SK-N-SH (cell line): ENCODE results near the gene CRIP3. TPM values are rescaled to one million over a fixed set of nuclear protein-coding genes. Genes with fewer than 3 reads are reported as not detected.

Source experiments
- CTCF ChIA-PET: fragments of 300-600, 350-600 bp; formaldehyde crosslinking; extraction: SDS; loops from one replicate; lab custom pipeline; 2021; lab: Yijun Ruan, JAX
- POLR2A ChIA-PET: fragments of 350-600 bp; sonication (Branson Sonifier 250); formaldehyde crosslinking; extraction: SDS; loops from one replicate; lab custom pipeline; 2020; ENCODE audit warnings: antibody characterized with exemption, inconsistent platforms; lab: Yijun Ruan, JAX
- DNase-seq: peaks from one replicate; pipeline ENCODE4 v3.0.0; 2012
- H2AFZ ChIP-seq: fragments of 200-600 bp; sonication (generic); 2 replicates; pipeline ENCODE4 v1.8.1; 2016; ENCODE audit warnings: antibody characterized with exemption, mild to moderate bottlenecking, low read depth
- H3F3A ChIP-seq: fragments of 200-600 bp; sonication (generic); replicated peaks from 2 replicates; pipeline ENCODE3; 2016; ENCODE audit warnings: antibody characterized with exemption, mild to moderate bottlenecking; ENCODE audit not compliant: insufficient read depth
- H3K27ac ChIP-seq, 2 experiments: fragments of 200-500 bp in 1 of 2; fragments of 200-600 bp in 1 of 2; sonication (Bioruptor generic) in 1 of 2; sonication (generic), shearing (Covaris generic) in 1 of 2; 2 replicates each; pipeline versions ENCODE4 v1.5.1 to v1.6.1; 2014 to 2016; ENCODE audit warnings: low read depth in 2 of 2, inconsistent platforms in 1 of 2, low read length in 1 of 2, mild to moderate bottlenecking in 1 of 2, mixed read lengths in 1 of 2
- H3K27me3 ChIP-seq: fragments of 200-600 bp; sonication (generic), shearing (Covaris generic); 2 replicates; pipeline ENCODE4 v1.6.1; 2016; ENCODE audit warnings: mixed run types; ENCODE audit not compliant: insufficient read depth
- H3K36me3 ChIP-seq, 2 experiments: fragments of 200-500 bp in 1 of 2; fragments of 200-600 bp in 1 of 2; sonication (Bioruptor generic) in 1 of 2; sonication (generic) in 1 of 2; replicated peaks in 1 of 2; 2 replicates each; pipeline versions ENCODE3 to v1.5.1; 2014 to 2016; ENCODE audit warnings: low read length in 1 of 2, mild to moderate bottlenecking in 1 of 2; ENCODE audit not compliant: insufficient read depth in 2 of 2, control insufficient read depth in 1 of 2
- H3K4me1 ChIP-seq, 2 experiments: fragments of 200-500 bp in 1 of 2; fragments of 200-600 bp in 1 of 2; sonication (Bioruptor generic) in 1 of 2; sonication (generic), shearing (Covaris generic) in 1 of 2; 2 replicates each; pipeline versions ENCODE4 v1.5.1 to v1.6.1; 2014 to 2016; ENCODE audit warnings: low read depth in 1 of 2, low read length in 1 of 2, mixed run types in 1 of 2; ENCODE audit not compliant: insufficient read depth in 2 of 2, control insufficient read depth in 1 of 2
- H3K4me2 ChIP-seq: fragments of 200-600 bp; sonication (generic), shearing (Covaris generic); 2 replicates; pipeline ENCODE4 v1.6.1; 2017; ENCODE audit warnings: mixed run types
- H3K4me3 ChIP-seq, 2 experiments: fragments of 200-500 bp in 1 of 2; fragments of 200-600 bp in 1 of 2; sonication (Bioruptor generic) in 1 of 2; sonication (generic), shearing (Covaris generic) in 1 of 2; 2 replicates each; pipeline versions ENCODE4 v1.5.1 to v1.8.1; 2014 to 2016; ENCODE audit warnings: low read depth in 2 of 2, inconsistent platforms in 1 of 2, low read length in 1 of 2, mild to moderate bottlenecking in 1 of 2, mixed read lengths in 1 of 2, moderate library complexity in 1 of 2
- H3K79me2 ChIP-seq: fragments of 200-600 bp; sonication (generic); 2 replicates; pipeline ENCODE4 v1.8.1; 2017; ENCODE audit warnings: mild to moderate bottlenecking; ENCODE audit not compliant: insufficient read depth
- H3K9ac ChIP-seq: fragments of 200-600 bp; sonication (generic); 2 replicates; pipeline ENCODE4 v1.6.1; 2017; ENCODE audit warnings: mixed run types
- H3K9me2 ChIP-seq: fragments of 200-600 bp; sonication (generic); 2 replicates; pipeline ENCODE4 v1.6.1; 2017; ENCODE audit warnings: mixed run types
- H3K9me3 ChIP-seq: fragments of 200-600 bp; sonication (generic); 2 replicates; pipeline ENCODE4 v1.6.1; 2017; ENCODE audit warnings: mixed run types, mild to moderate bottlenecking, moderate library complexity
- H4K20me1 ChIP-seq: fragments of 200-600 bp; sonication (generic); 2 replicates; pipeline ENCODE4 v1.6.1; 2017; ENCODE audit warnings: mild to moderate bottlenecking, mixed run types; ENCODE audit not compliant: insufficient read depth
- ELF1 ChIP-seq: IDR thresholded peaks from 2 replicates; pipeline ENCODE4 v1.4.0; 2012
- FOXJ3 ChIP-seq: sonication (generic); formaldehyde crosslinking; IDR thresholded peaks from 2 replicates; pipeline ENCODE4 v1.5.1; 2020; ENCODE audit warnings: mild to moderate bottlenecking, missing genetic modification reagents
- GABPA ChIP-seq: IDR thresholded peaks from 2 replicates; pipeline ENCODE4 v1.4.0; 2012; ENCODE audit warnings: low read depth, mild to moderate bottlenecking
- MEF2A ChIP-seq: IDR thresholded peaks from 2 replicates; pipeline ENCODE4 v1.4.0; 2012; ENCODE audit warnings: low read depth, borderline replicate concordance
- MXI1 ChIP-seq: IDR thresholded peaks from 2 replicates; pipeline ENCODE4 v1.6.1; 2012; ENCODE audit warnings: mild to moderate bottlenecking, low read depth, low read length, improper control_type of control experiment
- POLR2AphosphoS5 ChIP-seq: IDR thresholded peaks from 2 replicates; pipeline ENCODE4 v1.6.1; 2012; ENCODE audit warnings: low read depth, low read length
- RAD21 ChIP-seq: IDR thresholded peaks from 2 replicates; pipeline ENCODE4 v1.6.1; 2012; ENCODE audit warnings: mild to moderate bottlenecking, low read length
- REST ChIP-seq: IDR thresholded peaks from 2 replicates; pipeline ENCODE4 v1.6.1; 2012; ENCODE audit warnings: mild to moderate bottlenecking, low read depth, low read length, moderate library complexity
- RFX5 ChIP-seq: IDR thresholded peaks from 2 replicates; pipeline ENCODE4 v1.6.1; 2012; ENCODE audit warnings: mild to moderate bottlenecking, improper control_type of control experiment, low read length
- RXRA ChIP-seq: IDR thresholded peaks from 2 replicates; pipeline ENCODE4 v1.4.0; 2012; ENCODE audit warnings: low read depth, mild to moderate bottlenecking, borderline replicate concordance
- SMC3 ChIP-seq: IDR thresholded peaks from 2 replicates; pipeline ENCODE4 v1.6.1; 2012; ENCODE audit warnings: low read depth, low read length, improper control_type of control experiment
- YY1 ChIP-seq: IDR thresholded peaks from 2 replicates; pipeline ENCODE4 v1.4.0; 2012; ENCODE audit warnings: low read depth, mild to moderate bottlenecking
- WGBS: methylation state at CpG from one replicate; pipeline ENCODE4 v1.1.6; 2017; ENCODE audit warnings: low lambda C conversion rate; 5-methylcytosine and 5-hydroxymethylcytosine counted together
- polyA plus RNA-seq, 3 experiments: library from polyadenylated mRNA; depleted of rRNA; stranded (reverse); fragments of >200 nt; gene quantifications; 2 replicates each; pipeline ENCODE4 v1.2.3, GENCODE V29; 2012
- TF ChIP-seq, protein P1 (sequence below): fragments of 200-600 bp; sonication (generic); IDR thresholded peaks from 2 replicates; pipeline ENCODE4 v1.6.1; 2017; ENCODE audit warnings: antibody characterized with exemption, mild to moderate bottlenecking, moderate library complexity
- TF ChIP-seq, protein P2 (sequence below): IDR thresholded peaks from 2 replicates; pipeline ENCODE4; 2012
- TF ChIP-seq, protein P3 (sequence below): fragments of 150-350 bp; IDR thresholded peaks from 2 replicates; pipeline ENCODE4 v1.6.1; 2017; ENCODE audit warnings: antibody characterized with exemption, low read length, low read depth, borderline replicate concordance
- TF ChIP-seq, protein P4 (sequence below): IDR thresholded peaks from 2 replicates; pipeline ENCODE4 v1.4.0; 2012; ENCODE audit warnings: low read depth
- TF ChIP-seq, protein P5 (sequence below): IDR thresholded peaks from 2 replicates; pipeline ENCODE4 v1.4.0; 2012; ENCODE audit warnings: low read depth, borderline replicate concordance

Gene CRIP3
- polyA plus RNA-seq, 1 of the 3 experiments (the other 2 are of a cell fraction), result not detected

GRCh38 chr6:43292763-43293318 is 15.8 kb downstream of the CRIP3 start:
- no peaks in the 10 kb centered on the region for H3F3A ChIP-seq
- CTCF ChIA-PET, result interaction anchor here (1.0 kb wide), 1 partner anchor 24 kb away, joined by 3 read pairs; no protein-coding TSS in a partner anchor
- 74% methylated on average over 4 of the region's 5 CpGs for WGBS

More at GRCh38 chr6:43292763-43293318, 15.8 kb downstream of the CRIP3 start:
- Histone ChIP-seq H3K4me1 (no peaks in the 10 kb centered on the region; a peak in 1 of 4 replicates), H3K79me2 (no peaks in the 10 kb centered on the region), H3K27ac (no peak overlapping the region)
- no peak for DNase-seq
- TF ChIP-seq FOXJ3 (CRISPR knock-in tag) (no peak), MEF2A (no peak), RFX5 (no peak), ELF1 (no peak), REST (no peak), POLR2AphosphoS5 (no peak), MXI1 (no peak), YY1 (no peak), SMC3 (no peak), GABPA (no peak), RAD21 (no peak), RXRA (no peak)
- TF ChIP-seq, protein P1, sequence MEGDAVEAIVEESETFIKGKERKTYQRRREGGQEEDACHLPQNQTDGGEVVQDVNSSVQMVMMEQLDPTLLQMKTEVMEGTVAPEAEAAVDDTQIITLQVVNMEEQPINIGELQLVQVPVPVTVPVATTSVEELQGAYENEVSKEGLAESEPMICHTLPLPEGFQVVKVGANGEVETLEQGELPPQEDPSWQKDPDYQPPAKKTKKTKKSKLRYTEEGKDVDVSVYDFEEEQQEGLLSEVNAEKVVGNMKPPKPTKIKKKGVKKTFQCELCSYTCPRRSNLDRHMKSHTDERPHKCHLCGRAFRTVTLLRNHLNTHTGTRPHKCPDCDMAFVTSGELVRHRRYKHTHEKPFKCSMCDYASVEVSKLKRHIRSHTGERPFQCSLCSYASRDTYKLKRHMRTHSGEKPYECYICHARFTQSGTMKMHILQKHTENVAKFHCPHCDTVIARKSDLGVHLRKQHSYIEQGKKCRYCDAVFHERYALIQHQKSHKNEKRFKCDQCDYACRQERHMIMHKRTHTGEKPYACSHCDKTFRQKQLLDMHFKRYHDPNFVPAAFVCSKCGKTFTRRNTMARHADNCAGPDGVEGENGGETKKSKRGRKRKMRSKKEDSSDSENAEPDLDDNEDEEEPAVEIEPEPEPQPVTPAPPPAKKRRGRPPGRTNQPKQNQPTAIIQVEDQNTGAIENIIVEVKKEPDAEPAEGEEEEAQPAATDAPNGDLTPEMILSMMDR, result no peak
- TF ChIP-seq, protein P2, sequence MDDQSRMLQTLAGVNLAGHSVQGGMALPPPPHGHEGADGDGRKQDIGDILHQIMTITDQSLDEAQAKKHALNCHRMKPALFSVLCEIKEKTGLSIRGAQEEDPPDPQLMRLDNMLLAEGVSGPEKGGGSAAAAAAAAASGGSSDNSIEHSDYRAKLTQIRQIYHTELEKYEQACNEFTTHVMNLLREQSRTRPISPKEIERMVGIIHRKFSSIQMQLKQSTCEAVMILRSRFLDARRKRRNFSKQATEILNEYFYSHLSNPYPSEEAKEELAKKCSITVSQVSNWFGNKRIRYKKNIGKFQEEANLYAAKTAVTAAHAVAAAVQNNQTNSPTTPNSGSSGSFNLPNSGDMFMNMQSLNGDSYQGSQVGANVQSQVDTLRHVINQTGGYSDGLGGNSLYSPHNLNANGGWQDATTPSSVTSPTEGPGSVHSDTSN, result no peak
- TF ChIP-seq, protein P3, sequence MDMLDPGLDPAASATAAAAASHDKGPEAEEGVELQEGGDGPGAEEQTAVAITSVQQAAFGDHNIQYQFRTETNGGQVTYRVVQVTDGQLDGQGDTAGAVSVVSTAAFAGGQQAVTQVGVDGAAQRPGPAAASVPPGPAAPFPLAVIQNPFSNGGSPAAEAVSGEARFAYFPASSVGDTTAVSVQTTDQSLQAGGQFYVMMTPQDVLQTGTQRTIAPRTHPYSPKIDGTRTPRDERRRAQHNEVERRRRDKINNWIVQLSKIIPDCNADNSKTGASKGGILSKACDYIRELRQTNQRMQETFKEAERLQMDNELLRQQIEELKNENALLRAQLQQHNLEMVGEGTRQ, result no peak
- TF ChIP-seq, protein P4, sequence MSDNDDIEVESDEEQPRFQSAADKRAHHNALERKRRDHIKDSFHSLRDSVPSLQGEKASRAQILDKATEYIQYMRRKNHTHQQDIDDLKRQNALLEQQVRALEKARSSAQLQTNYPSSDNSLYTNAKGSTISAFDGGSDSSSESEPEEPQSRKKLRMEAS, result no peak
- TF ChIP-seq, protein P5, sequence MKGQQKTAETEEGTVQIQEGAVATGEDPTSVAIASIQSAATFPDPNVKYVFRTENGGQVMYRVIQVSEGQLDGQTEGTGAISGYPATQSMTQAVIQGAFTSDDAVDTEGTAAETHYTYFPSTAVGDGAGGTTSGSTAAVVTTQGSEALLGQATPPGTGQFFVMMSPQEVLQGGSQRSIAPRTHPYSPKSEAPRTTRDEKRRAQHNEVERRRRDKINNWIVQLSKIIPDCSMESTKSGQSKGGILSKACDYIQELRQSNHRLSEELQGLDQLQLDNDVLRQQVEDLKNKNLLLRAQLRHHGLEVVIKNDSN, result no peak
- TF ChIP-seq, all 33 proteins: peak for 0
- Histone ChIP-seq H4K20me1 (no peaks in the 10 kb centered on the region), H3K9ac (no peak overlapping the region), H2AFZ (no peak overlapping the region), H3K36me3 (no peaks in the 10 kb centered on the region), H3K9me2 (no peaks in the 10 kb centered on the region), H3K27me3 (peaks cover 6% of the 10 kb centered on the region; the same call in 1 of the 2 replicates), H3K9me3 (no peaks in the 10 kb centered on the region), H3K4me3 (no peak overlapping the region), H3K4me2 (no peak overlapping the region)
- POLR2A ChIA-PET, result no interaction called here
